Measurements from ENCODE around the gene ABCA10. TPM values are rescaled to one million over a fixed set of nuclear protein-coding genes. Genes with fewer than 3 reads are reported as not detected.

The ABCA10 gene
- total and polyA plus RNA-seq, 2 of the 8 experiments (the other 6 are each of a cell fraction or from before 2014, with no cell fraction given), result not detected

- Histone ChIP-seq H3K36me3 (ENCODE audit: control insufficient read depth in 2 of 4, insufficient read depth in 4 of 4, low read length in 3 of 4) (no peaks in the 10 kb centered on the region), H2BK120ac (replicated peaks; ENCODE audit: low read depth, low read length) (no peak overlapping the region), H3K23ac (ENCODE audit: insufficient read length) (no peak overlapping the region), H3K79me2 (ENCODE audit: control insufficient read depth in 1 of 2, insufficient read depth in 2 of 2, low read length in 2 of 2) (no peaks in the 10 kb centered on the region), H2BK20ac (ENCODE audit: low read length) (no peak overlapping the region), H3K4ac (replicated peaks; ENCODE audit: insufficient read length, low read depth, low read length) (no peak overlapping the region), H3K23me2 (ENCODE audit: low read depth, low read length) (no peaks in the 10 kb centered on the region), H3K4me1 (replicated peaks in 1 of 4; ENCODE audit: control insufficient read depth in 3 of 4, insufficient read depth in 4 of 4, low read length in 3 of 4) (no peaks in the 10 kb centered on the region), H3K56ac (replicated peaks; ENCODE audit: insufficient read length, low read depth, low read length) (no peak overlapping the region), H4K8ac (ENCODE audit: extremely low read depth, insufficient read depth, low read length) (no peak overlapping the region), H2BK12ac (ENCODE audit: low read depth, low read length) (no peak overlapping the region), H3K9ac (replicated peaks in 1 of 4; ENCODE audit: extremely low read depth in 1 of 4, low read depth in 3 of 4, low read length in 3 of 4) (no peak overlapping the region), H2BK15ac (ENCODE audit: low read length) (no peak overlapping the region), H2BK5ac (ENCODE audit: low read depth, low read length) (no peak overlapping the region), H3K27ac (ENCODE audit: low read depth, low read length) (no peak overlapping the region), H3K18ac (ENCODE audit: extremely low read depth, low read length) (no peak overlapping the region), H4K5ac (ENCODE audit: insufficient read length, low read depth, low read length) (no peak overlapping the region), H4K91ac (replicated peaks; ENCODE audit: insufficient read length, low read length) (no peak overlapping the region), H3K4me2 (ENCODE audit: insufficient read depth in 1 of 2, low read depth in 2 of 2, low read length in 2 of 2) (no peak overlapping the region), H3K9me3 (ENCODE audit: insufficient read depth in 2 of 2, low read depth in 1 of 2, low read length in 1 of 2) (no peaks in the 10 kb centered on the region), H3K14ac (ENCODE audit: insufficient read length) (no peak overlapping the region), H3K4me3 (ENCODE audit: extremely low read depth in 1 of 4, insufficient read depth in 2 of 4, low read depth in 3 of 4, low read length in 4 of 4) (no peak overlapping the region), H2AFZ (ENCODE audit: low read length) (no peak overlapping the region), H3K27me3 (replicated peaks in 1 of 4; ENCODE audit: control insufficient read depth in 3 of 4, extremely low read depth in 1 of 4, insufficient read depth in 3 of 4, low read length in 3 of 4) (no peaks in the 10 kb centered on the region), H2AK5ac (ENCODE audit: low read depth, low read length) (no peak overlapping the region), H3K79me1 (ENCODE audit: low read depth, low read length) (no peaks in the 10 kb centered on the region), H4K20me1 (replicated peaks in 1 of 2; ENCODE audit: control insufficient read depth in 1 of 2, insufficient read depth in 2 of 2, low read length in 2 of 2) (no peaks in the 10 kb centered on the region)
- CTCF ChIA-PET (ENCODE audit: partially characterized antibody), result interaction anchor here (1.5 to 4.5 kb wide), 4 partner anchors 8 to 474 kb away, joined by 5 to 20 read pairs (median 10); no protein-coding TSS in a partner anchor
- DNase-seq (ENCODE audit: low read depth in 1 of 2, low spot score in 2 of 2) (no peak), FAIRE-seq (no peak)
- POLR2A ChIA-PET (ENCODE audit: partially characterized antibody), result no interaction called here
- 77% methylated on average over 1 of the region's 1 CpG; no CpG with 5 or more reads in 1 of the 2 experiments for WGBS, 2 experiments (ENCODE audit: extremely low coverage in 1 of 2, insufficient coverage in 1 of 2, insufficient read length in 1 of 2, insufficient replicate concordance in 2 of 2, low coverage in 1 of 2, low lambda C conversion rate in 2 of 2, missing lambda C conversion rate in 1 of 2)
- TF ChIP-seq NANOG (IDR thresholded peaks at IDR 0.05; ENCODE audit: insufficient read depth, low read depth, low read length, poor library complexity, severe bottlenecking) (no peak), ASH2L (IDR thresholded peaks at IDR 0.05; ENCODE audit: low read length) (no peak), CREB1 (IDR thresholded peaks at IDR 0.05) (no peak), CBX5 (IDR thresholded peaks at IDR 0.05; ENCODE audit: low read depth, low read length) (no peak), POLR2A (IDR thresholded peaks at IDR 0.05; ENCODE audit: control extremely low read depth in 1 of 2, low read depth in 2 of 2, low read length in 2 of 2) (no peak), KDM5A (IDR thresholded peaks at IDR 0.05; ENCODE audit: low read length) (no peak), BACH1 (IDR thresholded peaks at IDR 0.05; ENCODE audit: low read length) (no peak), TEAD4 (IDR thresholded peaks at IDR 0.05; ENCODE audit: low read depth, low read length) (no peak), JUND (IDR thresholded peaks at IDR 0.05; ENCODE audit: low read length) (no peak), SP4 (IDR thresholded peaks at IDR 0.05; ENCODE audit: low read length) (no peak), TAF1 (IDR thresholded peaks at IDR 0.05; ENCODE audit: low read depth, low read length) (no peak), SP2 (IDR thresholded peaks at IDR 0.05; ENCODE audit: low read length) (no peak), SAP30 (IDR thresholded peaks at IDR 0.05; ENCODE audit: insufficient read depth, insufficient replicate concordance, low read length) (no peak), RAD21 (IDR thresholded peaks at IDR 0.05 in 1 of 2, conservative IDR thresholded peaks at IDR 0.05 in 1 of 2; ENCODE audit: low read depth in 2 of 2, low read length in 2 of 2) (no peak), SRF (IDR thresholded peaks at IDR 0.05; ENCODE audit: low read depth, low read length) (no peak), TAF7 (optimal IDR thresholded peaks at IDR 0.05; ENCODE audit: borderline replicate concordance, low read depth, low read length) (no peak), CBX8 (IDR thresholded peaks at IDR 0.05; ENCODE audit: borderline replicate concordance, low read depth, low read length) (no peak)
Observed at GRCh38 chr17:69246202-69246601, 17.6 kb upstream of the ABCA10 start.
